Activated B cell treated with CpG ODN at 0.5 μM for 24 hours (primary cell): ENCODE results near the gene MYO1F. TPM values are rescaled to one million over a fixed set of nuclear protein-coding genes. Genes with fewer than 3 reads are reported as not detected.

Experiments used
- ATAC-seq: fragments of 200-7000 bp; cut with Tn5 transposase; one replicate; pipeline ENCODE4 v1.10.0; 2021; ENCODE audit warnings: low read depth, mild to moderate bottlenecking, moderate library complexity
- CTCF ChIA-PET: fragments of 350-600 bp; sonication (Branson Sonifier 250); formaldehyde crosslinking; loops from one replicate; lab custom pipeline; 2021; ENCODE audit warnings: antibody characterized with exemption; lab: Charles Lee
- POLR2A ChIA-PET: fragments of 350-600 bp; sonication (Branson Sonifier 250); formaldehyde crosslinking; loops from one replicate; lab custom pipeline; 2021; ENCODE audit warnings: antibody characterized with exemption; lab: Charles Lee
- DNase-seq: peaks from one replicate; pipeline ENCODE4 v3.0.0; 2022
- H3K27ac Mint-ChIP-seq: one replicate; pipeline ENCODE4 v1.8.0; 2020; ENCODE audit warnings: mixed read lengths
- H3K27me3 Mint-ChIP-seq: one replicate; pipeline ENCODE4 v1.8.0; 2021; ENCODE audit warnings: mixed read lengths
- H3K36me3 Mint-ChIP-seq: one replicate; pipeline ENCODE4 v1.8.0; 2021; ENCODE audit warnings: low read depth, mixed read lengths
- H3K4me1 Mint-ChIP-seq: one replicate; pipeline ENCODE4 v1.8.0; 2021; ENCODE audit warnings: mixed read lengths
- H3K4me3 Mint-ChIP-seq: one replicate; pipeline ENCODE4 v1.8.0; 2020; ENCODE audit warnings: mild to moderate bottlenecking, mixed read lengths
- H3K9me3 Mint-ChIP-seq: one replicate; pipeline ENCODE4 v1.8.0; 2020; ENCODE audit warnings: mixed read lengths
- intact Hi-C: fragments of 100-400 bp; cut with micrococcal nuclease; formaldehyde crosslinking; loops from one replicate; pipeline ENCODE4 v1.15.1; 2024
- total RNA-seq: library from RNA; stranded (reverse); gene quantifications from 2 replicates; pipeline ENCODE4 v1.2.3, GENCODE V29; 2022
- TF ChIP-seq, protein P1 (sequence below): fragments of 200-600 bp; IDR thresholded peaks from one replicate; pipeline ENCODE4 v1.8.0; 2022; ENCODE audit warnings: antibody characterized with exemption, mild to moderate bottlenecking

MYO1F gene
- total RNA-seq, 1 donor from 2014 or later: 63.8 TPM

DNA sequence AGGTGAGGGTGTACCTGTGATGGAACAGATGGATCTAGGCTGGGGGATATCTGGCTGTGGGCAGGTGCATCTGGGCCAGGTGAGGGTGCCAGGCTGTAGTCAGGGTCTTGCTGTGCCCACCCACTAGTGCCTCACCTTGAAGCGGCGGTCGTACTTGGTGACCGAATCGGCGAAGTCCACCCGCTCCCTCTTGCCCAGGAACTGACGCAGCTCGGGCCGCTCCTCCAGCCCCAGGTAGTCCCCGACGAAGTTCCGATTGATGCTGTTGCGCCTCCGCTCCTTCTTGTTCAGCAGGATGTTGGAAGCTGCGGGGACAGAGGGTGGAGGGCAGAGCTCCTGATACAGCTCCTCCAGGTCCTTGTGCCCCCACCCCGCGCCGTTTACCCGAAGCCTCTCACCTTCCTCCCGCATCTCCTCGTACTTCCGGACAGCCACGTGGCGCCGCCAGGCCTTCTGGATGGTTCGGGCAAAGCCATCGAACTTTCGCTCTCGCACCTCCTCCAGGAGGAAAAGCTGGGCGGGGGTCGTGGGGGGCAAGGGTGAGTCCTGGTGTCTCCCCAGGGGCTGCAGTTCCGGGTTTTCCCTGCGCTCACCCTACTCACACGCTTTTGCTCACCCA, 47.1 kb downstream of the MYO1F start:
- DNase-seq (no peak), ATAC-seq (no peak)
- TF ChIP-seq, protein P1, sequence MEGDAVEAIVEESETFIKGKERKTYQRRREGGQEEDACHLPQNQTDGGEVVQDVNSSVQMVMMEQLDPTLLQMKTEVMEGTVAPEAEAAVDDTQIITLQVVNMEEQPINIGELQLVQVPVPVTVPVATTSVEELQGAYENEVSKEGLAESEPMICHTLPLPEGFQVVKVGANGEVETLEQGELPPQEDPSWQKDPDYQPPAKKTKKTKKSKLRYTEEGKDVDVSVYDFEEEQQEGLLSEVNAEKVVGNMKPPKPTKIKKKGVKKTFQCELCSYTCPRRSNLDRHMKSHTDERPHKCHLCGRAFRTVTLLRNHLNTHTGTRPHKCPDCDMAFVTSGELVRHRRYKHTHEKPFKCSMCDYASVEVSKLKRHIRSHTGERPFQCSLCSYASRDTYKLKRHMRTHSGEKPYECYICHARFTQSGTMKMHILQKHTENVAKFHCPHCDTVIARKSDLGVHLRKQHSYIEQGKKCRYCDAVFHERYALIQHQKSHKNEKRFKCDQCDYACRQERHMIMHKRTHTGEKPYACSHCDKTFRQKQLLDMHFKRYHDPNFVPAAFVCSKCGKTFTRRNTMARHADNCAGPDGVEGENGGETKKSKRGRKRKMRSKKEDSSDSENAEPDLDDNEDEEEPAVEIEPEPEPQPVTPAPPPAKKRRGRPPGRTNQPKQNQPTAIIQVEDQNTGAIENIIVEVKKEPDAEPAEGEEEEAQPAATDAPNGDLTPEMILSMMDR: no peak
- no peak overlapping the region for H3K27ac Mint-ChIP-seq
- no peaks in the 10 kb centered on the region for H3K9me3 Mint-ChIP-seq
- no peak overlapping the region for H3K4me3 Mint-ChIP-seq
- H3K36me3 Mint-ChIP-seq: peaks cover 51% of the 10 kb centered on the region
- H3K27me3 Mint-ChIP-seq: no peaks in the 10 kb centered on the region
- ChIA-PET POLR2A (no interaction called here), CTCF (no interaction called here)
- H3K4me1 Mint-ChIP-seq: no peaks in the 10 kb centered on the region
- intact Hi-C loops: no loop called here

DNA sequence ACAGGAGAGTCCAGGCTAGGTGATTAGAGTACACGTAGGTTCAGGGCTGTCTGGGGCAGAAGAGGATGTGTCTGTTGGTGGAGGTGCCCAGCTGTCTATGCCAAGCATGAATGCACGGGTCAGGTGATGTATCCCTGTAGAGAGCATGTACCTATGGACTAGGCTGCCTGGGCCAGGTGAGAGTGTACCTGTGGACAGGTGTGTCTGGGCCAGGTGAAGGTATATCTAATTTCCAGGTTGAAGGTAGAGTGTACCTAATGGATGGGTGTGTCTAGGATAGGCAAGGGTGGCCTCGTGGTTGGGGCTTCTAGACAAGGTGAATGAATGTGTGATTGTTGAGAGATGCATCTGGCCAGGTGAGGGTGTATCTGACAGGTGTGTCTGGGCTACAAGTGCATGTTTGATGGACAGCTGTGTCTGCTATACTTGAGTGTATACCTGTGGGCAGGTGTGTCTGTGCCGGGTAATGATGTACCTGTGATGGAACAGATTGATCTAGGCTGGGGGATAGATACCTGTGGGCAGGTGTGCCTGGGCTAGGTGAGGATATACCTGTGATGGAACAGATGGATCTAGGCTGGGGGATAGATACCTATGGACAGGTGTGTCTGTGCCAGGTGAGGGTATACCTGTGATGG, 47.8 kb downstream of the MYO1F start:
- H3K36me3 Mint-ChIP-seq: peaks cover 52% of the 10 kb centered on the region
- POLR2A ChIA-PET: no interaction called here

DNA sequence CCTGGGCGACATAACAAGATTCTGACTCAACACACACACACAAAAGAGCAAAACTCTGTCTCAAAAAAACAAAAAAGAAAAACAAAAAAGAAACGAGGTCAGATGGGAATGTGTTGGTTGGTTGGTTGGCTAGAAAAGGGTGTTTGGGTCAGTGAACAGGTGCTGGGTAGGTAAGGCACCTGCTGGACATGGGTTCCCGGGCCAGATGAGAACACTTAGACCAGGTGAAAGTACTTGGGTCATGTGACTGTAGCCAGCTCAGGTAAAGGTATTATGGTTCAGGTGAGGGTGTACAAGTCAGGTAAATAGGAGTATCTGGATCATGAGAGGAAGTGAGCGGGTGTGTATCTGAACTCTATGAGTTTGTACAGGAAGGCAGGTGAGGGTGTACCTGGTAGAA, 48.7 kb downstream of the MYO1F start:
- H3K36me3 Mint-ChIP-seq: peaks cover 50% of the 10 kb centered on the region
- CTCF ChIA-PET: no interaction called here
- intact Hi-C loops: no loop called here
- H3K4me1 Mint-ChIP-seq: no peaks in the 10 kb centered on the region
- H3K27me3 Mint-ChIP-seq: no peaks in the 10 kb centered on the region
- no peak overlapping the region for H3K4me3 Mint-ChIP-seq
- H3K27ac Mint-ChIP-seq: peak overlapping the region; percentile 10
- DNase-seq (no peak), ATAC-seq (no peak)
- TF ChIP-seq, protein P1: no peak
- H3K9me3 Mint-ChIP-seq: no peaks in the 10 kb centered on the region
- POLR2A ChIA-PET: interaction anchor here (0.9 kb wide), 1 partner anchor 15 kb away, joined by 3 read pairs; the partner anchor contains the start of gene ZNF414

More for the DNA sequence above, 47.8 kb downstream of the MYO1F start:
- CTCF ChIA-PET: no interaction called here
- intact Hi-C loops: no loop called here
- TF ChIP-seq, protein P1: no peak
- H3K4me3 Mint-ChIP-seq: no peak overlapping the region
- DNase-seq: no peak
- ATAC-seq: no peak
- H3K4me1 Mint-ChIP-seq: no peaks in the 10 kb centered on the region
- no peaks in the 10 kb centered on the region for H3K9me3 Mint-ChIP-seq
- H3K27me3 Mint-ChIP-seq: no peaks in the 10 kb centered on the region
- H3K27ac Mint-ChIP-seq: no peak overlapping the region

DNA sequence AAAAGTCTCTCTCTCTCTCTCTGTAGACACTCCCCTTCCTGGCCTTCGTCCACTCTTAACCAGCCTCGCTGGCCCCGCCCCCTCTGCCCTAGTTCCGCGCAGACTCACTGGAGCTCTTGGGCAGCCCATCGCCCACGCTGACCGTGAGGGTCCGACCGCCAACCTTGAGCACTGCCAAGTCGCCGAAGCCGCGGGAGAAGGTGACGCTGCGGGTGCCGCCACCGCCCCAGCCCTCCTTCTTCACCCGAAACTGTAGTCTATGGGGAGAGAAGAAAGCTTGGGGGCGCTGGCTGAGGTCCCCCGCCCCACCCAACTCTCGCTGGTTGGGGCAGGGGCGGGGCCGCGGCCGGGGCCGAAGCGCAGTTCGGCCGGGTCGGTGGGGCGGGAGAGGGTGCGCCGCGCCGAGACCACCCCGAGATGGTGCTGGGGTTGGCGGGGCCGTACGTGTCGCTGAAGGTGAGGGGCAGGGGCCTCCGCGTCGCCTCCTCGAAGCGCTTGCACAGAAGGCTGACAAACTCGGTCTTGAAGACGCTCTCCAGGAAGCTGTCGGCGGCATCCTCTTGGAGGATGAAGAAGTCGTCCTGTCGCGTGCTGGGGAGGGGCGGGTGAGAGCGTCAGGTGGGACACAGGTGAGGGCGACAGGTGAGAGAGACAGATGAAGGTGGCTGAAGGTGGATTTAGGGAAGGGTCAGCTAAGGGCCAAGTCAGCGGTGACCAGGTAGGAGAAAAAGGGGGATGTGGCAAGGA, 50.7 kb downstream of the MYO1F start:
- ATAC-seq: peak; percentile 55
- TF ChIP-seq, protein P1: no peak
- peaks cover 44% of the 10 kb centered on the region for H3K36me3 Mint-ChIP-seq
- peak overlapping the region; percentile 9 for H3K4me3 Mint-ChIP-seq
- no peaks in the 10 kb centered on the region for H3K4me1 Mint-ChIP-seq
- H3K27me3 Mint-ChIP-seq: no peaks in the 10 kb centered on the region
- no peaks in the 10 kb centered on the region for H3K9me3 Mint-ChIP-seq
- DNase-seq: peak; percentile 43
- CTCF ChIA-PET: no interaction called here
- POLR2A ChIA-PET: interaction anchor here (3.4 kb wide), 1 partner anchor 13 kb away, joined by 30 read pairs; the partner anchor contains the start of gene ZNF414
- intact Hi-C loops: no loop called here
- no peak overlapping the region for H3K27ac Mint-ChIP-seq

DNA sequence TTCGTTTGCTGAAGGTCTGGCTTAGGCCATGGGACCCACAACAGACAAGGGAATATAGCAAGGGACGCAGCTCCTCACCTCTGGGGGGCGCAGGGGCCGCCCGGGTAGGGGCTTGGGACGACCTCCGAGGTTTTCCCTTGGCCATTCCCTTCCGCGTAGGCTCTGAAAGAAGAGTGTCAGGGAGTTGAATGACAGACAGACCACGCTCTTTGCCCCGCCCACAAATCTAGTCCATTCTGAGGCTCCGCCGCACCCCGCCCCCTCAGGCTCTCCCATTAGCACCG, 51.9 kb downstream of the MYO1F start:
- ATAC-seq: no peak
- H3K4me3 Mint-ChIP-seq: no peak overlapping the region
- DNase-seq: no peak
- no peak overlapping the region for H3K27ac Mint-ChIP-seq
- no peaks in the 10 kb centered on the region for H3K9me3 Mint-ChIP-seq
- peaks cover 43% of the 10 kb centered on the region for H3K36me3 Mint-ChIP-seq
- ChIA-PET POLR2A (interaction anchor here (0.6 to 3.4 kb wide), 2 partner anchors 11 to 54 kb away, joined by 12 to 30 read pairs; partner anchors contain the start of gene ZNF414), CTCF (interaction anchor here (1.1 kb wide), 1 partner anchor 54 kb away, joined by 4 read pairs; no protein-coding TSS in a partner anchor)
- no peaks in the 10 kb centered on the region for H3K4me1 Mint-ChIP-seq
- intact Hi-C loops: no loop called here
- TF ChIP-seq, protein P1: no peak
- no peaks in the 10 kb centered on the region for H3K27me3 Mint-ChIP-seq
